H1 (cell line): ENCODE results near the gene TP73. TPM values are rescaled to one million over a fixed set of nuclear protein-coding genes. Genes with fewer than 3 reads are reported as not detected.

ENCODE experiments used
- CTCF ChIA-PET: fragments of 300-600 bp; sonication (Branson Sonifier 250); formaldehyde crosslinking; loops from one replicate; lab custom pipeline; 2021; ENCODE audit not compliant: partially characterized antibody; lab: Charles Lee
- POLR2A ChIA-PET: fragments of 300-600 bp; sonication (Branson Sonifier 250); formaldehyde crosslinking; loops from one replicate; lab custom pipeline; 2021; ENCODE audit warnings: inconsistent platforms; ENCODE audit not compliant: partially characterized antibody; lab: Charles Lee
- DNase-seq, 2 experiments: peaks; one replicate each; pipeline versions ENCODE4 v3.0.0 to v3.0.0-alpha.2; 2010 to 2022; ENCODE audit warnings: low spot score in 2 of 2, low read depth in 1 of 2, mixed read lengths in 1 of 2
- FAIRE-seq: peaks from 2 replicates; lab custom pipeline; 2011; peaks lifted over from hg19 to GRCh38; lab: Jason Lieb, UNC
- H2AFZ ChIP-seq: 2 replicates; pipeline ENCODE4 v1.8.1; 2012; ENCODE audit warnings: low read length, inconsistent platforms
- H2AK5ac ChIP-seq: 2 replicates; pipeline ENCODE4 v1.6.1; 2013; ENCODE audit warnings: low read depth, low read length
- H2BK120ac ChIP-seq: replicated peaks from 2 replicates; pipeline ENCODE3; 2013; ENCODE audit warnings: low read depth, low read length, inconsistent platforms
- H2BK12ac ChIP-seq: 2 replicates; pipeline ENCODE4 v1.6.1; 2013; ENCODE audit warnings: low read depth, low read length
- H2BK15ac ChIP-seq: 2 replicates; pipeline ENCODE4 v1.6.1; 2013; ENCODE audit warnings: low read length
- H2BK20ac ChIP-seq: 2 replicates; pipeline ENCODE4 v1.6.1; 2013; ENCODE audit warnings: low read length
- H2BK5ac ChIP-seq: 2 replicates; pipeline ENCODE4 v1.6.1; 2013; ENCODE audit warnings: low read depth, low read length
- H3K14ac ChIP-seq: 2 replicates; pipeline ENCODE4 v1.6.1; 2013; ENCODE audit warnings: inconsistent platforms; ENCODE audit not compliant: insufficient read length
- H3K18ac ChIP-seq: 2 replicates; pipeline ENCODE4 v1.6.1; 2013; ENCODE audit warnings: low read length; ENCODE audit errors: extremely low read depth
- H3K23ac ChIP-seq: 2 replicates; pipeline ENCODE4 v1.6.1; 2013; ENCODE audit warnings: inconsistent platforms; ENCODE audit not compliant: insufficient read length
- H3K23me2 ChIP-seq: 2 replicates; pipeline ENCODE4 v1.6.1; 2013; ENCODE audit warnings: low read depth, low read length
- H3K27ac ChIP-seq: 2 replicates; pipeline ENCODE4 v1.6.1; 2011; ENCODE audit warnings: low read depth, low read length, inconsistent platforms
- H3K27me3 ChIP-seq, 4 experiments: replicated peaks in 1 of 4; 1 replicate in 1 of 4; 2 replicates in 3 of 4; pipeline versions ENCODE4 v1.6.1 to v1.8.1; 2011 to 2013; ENCODE audit warnings: low read length in 3 of 4, mild to moderate bottlenecking in 3 of 4, inconsistent platforms in 2 of 4, mixed read lengths in 2 of 4, moderate library complexity in 1 of 4; ENCODE audit not compliant: control insufficient read depth in 3 of 4, insufficient read depth in 3 of 4; ENCODE audit errors: extremely low read depth in 1 of 4
- H3K36me3 ChIP-seq, 4 experiments: 2 replicates each; pipeline versions ENCODE4 v1.6.1 to v1.8.1; 2011 to 2013; ENCODE audit warnings: mild to moderate bottlenecking in 4 of 4, low read length in 3 of 4, moderate library complexity in 2 of 4, control low read depth in 1 of 4, inconsistent platforms in 1 of 4; ENCODE audit not compliant: insufficient read depth in 4 of 4, control insufficient read depth in 2 of 4
- H3K4ac ChIP-seq: replicated peaks from 2 replicates; pipeline ENCODE3; 2013; ENCODE audit warnings: low read length, low read depth, mixed read lengths, inconsistent platforms; ENCODE audit not compliant: insufficient read length
- H3K4me1 ChIP-seq, 4 experiments: replicated peaks in 1 of 4; 1 replicate in 1 of 4; 2 replicates in 3 of 4; pipeline versions ENCODE4 v1.6.1 to v1.8.1; 2011 to 2013; ENCODE audit warnings: low read length in 3 of 4, inconsistent platforms in 2 of 4, mixed read lengths in 1 of 4; ENCODE audit not compliant: insufficient read depth in 4 of 4, control insufficient read depth in 3 of 4
- H3K4me2 ChIP-seq, 2 experiments: 2 replicates each; pipeline versions ENCODE4 v1.6.1 to v1.8.1; 2011 to 2013; ENCODE audit warnings: low read depth in 2 of 2, low read length in 2 of 2, control low read depth in 1 of 2, inconsistent platforms in 1 of 2, mild to moderate bottlenecking in 1 of 2; ENCODE audit not compliant: insufficient read depth in 1 of 2
- H3K4me3 ChIP-seq, 4 experiments: fragments of 200-600, 300-600 bp in 1 of 4; sonication (generic), shearing (Covaris generic), sonication (Bioruptor Twin) in 1 of 4; 2 replicates each; pipeline versions ENCODE4 v1.5.1 to v1.8.1; 2011 to 2016; ENCODE audit warnings: low read length in 4 of 4, low read depth in 3 of 4, control low read depth in 2 of 4, inconsistent platforms in 2 of 4, mild to moderate bottlenecking in 2 of 4, mixed read lengths in 1 of 4, moderate library complexity in 1 of 4; ENCODE audit not compliant: insufficient read depth in 2 of 4; ENCODE audit errors: extremely low read depth in 1 of 4
- H3K56ac ChIP-seq: replicated peaks from 2 replicates; pipeline ENCODE3; 2013; ENCODE audit warnings: low read depth, mild to moderate bottlenecking, mixed read lengths, low read length, inconsistent platforms; ENCODE audit not compliant: insufficient read length
- H3K79me1 ChIP-seq: 2 replicates; pipeline ENCODE4 v1.6.1; 2013; ENCODE audit warnings: low read depth, low read length, control low read depth
- H3K79me2 ChIP-seq, 2 experiments: 2 replicates each; pipeline versions ENCODE4 v1.6.1 to v1.8.1; 2012 to 2013; ENCODE audit warnings: low read length in 2 of 2, mild to moderate bottlenecking in 2 of 2, inconsistent platforms in 1 of 2; ENCODE audit not compliant: insufficient read depth in 2 of 2, control insufficient read depth in 1 of 2
- H3K9ac ChIP-seq, 4 experiments: replicated peaks in 1 of 4; 1 replicate in 1 of 4; 2 replicates in 3 of 4; pipeline versions ENCODE4 v1.6.1 to v1.8.1; 2011 to 2013; ENCODE audit warnings: low read depth in 3 of 4, low read length in 3 of 4, control low read depth in 2 of 4, mild to moderate bottlenecking in 2 of 4, moderate library complexity in 2 of 4, inconsistent platforms in 1 of 4; ENCODE audit errors: extremely low read depth in 1 of 4
- H3K9me3 ChIP-seq, 2 experiments: 2 replicates each; pipeline versions ENCODE4 v1.6.1 to v1.8.1; 2012 to 2013; ENCODE audit warnings: mild to moderate bottlenecking in 2 of 2, moderate library complexity in 2 of 2, control low read depth in 1 of 2, inconsistent platforms in 1 of 2, low read depth in 1 of 2, low read length in 1 of 2, mixed read lengths in 1 of 2; ENCODE audit not compliant: insufficient read depth in 2 of 2
- H4K20me1 ChIP-seq, 2 experiments: replicated peaks in 1 of 2; 2 replicates each; pipeline versions ENCODE3 to v1.8.1; 2011 to 2013; ENCODE audit warnings: inconsistent platforms in 2 of 2, low read length in 2 of 2, mild to moderate bottlenecking in 1 of 2; ENCODE audit not compliant: insufficient read depth in 2 of 2, control insufficient read depth in 1 of 2
- H4K5ac ChIP-seq: 2 replicates; pipeline ENCODE4 v1.6.1; 2013; ENCODE audit warnings: low read length, low read depth, mixed read lengths, inconsistent platforms; ENCODE audit not compliant: insufficient read length
- H4K8ac ChIP-seq: 2 replicates; pipeline ENCODE4 v1.8.0; 2013; ENCODE audit warnings: mild to moderate bottlenecking, moderate library complexity, low read length, inconsistent platforms; ENCODE audit not compliant: insufficient read depth; ENCODE audit errors: extremely low read depth
- H4K91ac ChIP-seq: replicated peaks from 2 replicates; pipeline ENCODE3; 2013; ENCODE audit warnings: low read length, mixed read lengths, inconsistent platforms; ENCODE audit not compliant: insufficient read length
- EZH2 ChIP-seq: fragments of 200-600 bp; sonication (generic); IDR thresholded peaks from 2 replicates; pipeline ENCODE4 v1.7.1; 2012; ENCODE audit warnings: low read depth, mild to moderate bottlenecking, moderate library complexity, low read length, inconsistent platforms; ENCODE audit not compliant: severe bottlenecking
- NRF1 ChIP-seq: IDR thresholded peaks from 2 replicates; pipeline ENCODE4 v1.6.1; 2011; ENCODE audit warnings: mild to moderate bottlenecking, low read depth, low read length, improper control_type of control experiment
- WGBS, 2 experiments: shearing (Covaris generic) in 1 of 2; methylation state at CpG; one replicate each; pipeline versions ENCODE4 v1.1.6 to v1.1.7; 2013 to 2015; ENCODE audit warnings: low lambda C conversion rate in 2 of 2, mixed read lengths in 2 of 2, inconsistent platforms in 1 of 2, low coverage in 1 of 2, missing lambda C conversion rate in 1 of 2; ENCODE audit not compliant: insufficient replicate concordance in 2 of 2, insufficient coverage in 1 of 2, insufficient read length in 1 of 2; ENCODE audit errors: extremely low coverage in 1 of 2, missing lambda C conversion rate in 1 of 2; 5-methylcytosine and 5-hydroxymethylcytosine counted together
- polyA plus RNA-seq, 7 experiments: library from polyadenylated mRNA; depleted of rRNA in 3 of 7; stranded (reverse) in 5 of 7; unstranded in 2 of 7; fragments of >200 nt in 5 of 7; fragments of 200-250 nt in 2 of 7; gene quantifications; 1 replicate in 5 of 7; 2 replicates in 1 of 7; 4 replicates in 1 of 7; pipeline versions ENCODE4 v1.2.1 to v1.2.3, GENCODE V29; 2011 to 2013; ENCODE audit warnings: missing spikeins in 2 of 7, mixed read lengths in 2 of 7
- total RNA-seq: library from RNA; stranded (reverse); fragmentation: NEBNext Ultra II Directional; extraction: Animal tissue kit (Norgen Biotek cat#: 25700); gene quantifications from 2 replicates; pipeline ENCODE4 v1.2.1, GENCODE V29; 2021

TP73 gene
- total and polyA plus RNA-seq, 2 of the 8 experiments (the other 6 are each of a cell fraction or from before 2014, with no cell fraction given) = 2.6 to 3.1 TPM

DNA sequence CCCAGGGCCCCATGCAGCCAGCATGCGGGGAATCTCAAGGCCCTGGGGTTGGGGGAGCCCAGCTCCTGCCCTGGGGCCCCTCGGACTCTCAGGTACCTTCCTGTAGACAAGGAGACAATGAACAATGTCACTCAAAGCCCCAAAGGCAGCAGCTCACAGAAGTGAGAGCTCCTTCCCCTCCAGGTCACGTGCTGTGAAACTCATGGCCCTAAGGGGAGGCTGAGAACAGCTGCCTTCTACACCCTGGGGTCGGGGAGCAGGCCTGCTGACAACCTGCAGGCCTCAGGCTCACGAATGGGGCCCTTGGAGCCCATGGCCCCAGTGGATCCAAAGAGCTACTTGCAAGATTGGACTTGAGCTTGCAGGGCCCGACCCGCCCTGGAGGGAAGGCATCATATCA is 44.2 kb upstream of the TP73 start:
- Histone ChIP-seq H2BK120ac (no peak overlapping the region), H3K79me2 (peaks cover 0 to 14% of the 10 kb centered on the region in 2 experiments; a peak in 3 of 4 replicates), H3K27me3 (peaks cover 3 to 15% (median 12%) of the 10 kb centered on the region in 4 experiments), H3K79me1 (peaks cover 2% of the 10 kb centered on the region), H2AK5ac (no peak overlapping the region), H4K20me1 (peaks cover 0 to 10% of the 10 kb centered on the region in 2 experiments), H3K14ac (no peak overlapping the region), H4K8ac (no peak overlapping the region), H3K36me3 (no peaks in the 10 kb centered on the region; a peak in 1 of 8 replicates), H3K4me1 (peaks cover 0 to 28% (median 15%) of the 10 kb centered on the region in 4 experiments; a peak in 6 of 7 replicates), H3K56ac (no peak overlapping the region), H4K5ac (no peak overlapping the region), H2AFZ (no peak overlapping the region), H2BK5ac (no peak overlapping the region), H3K9me3 (no peaks in the 10 kb centered on the region; a peak in 1 of 4 replicates), H3K23ac (no peak overlapping the region), H2BK12ac (no peak overlapping the region), H2BK15ac (no peak overlapping the region), H3K23me2 (peaks cover 19% of the 10 kb centered on the region; the same call in 1 of the 2 replicates), H3K9ac (no peak overlapping the region), H3K4me2 (no peak overlapping the region), H3K27ac (no peak overlapping the region), H3K4me3 (no peak overlapping the region), H2BK20ac (no peak overlapping the region), H4K91ac (no peak overlapping the region), H3K18ac (no peak overlapping the region), H3K4ac (no peak overlapping the region)
- POLR2A ChIA-PET = interaction anchor here (1.9 kb wide), 1 partner anchor 10 kb away, joined by 8 read pairs; no protein-coding TSS in a partner anchor
- WGBS, 2 experiments = 90% methylated on average over 7 of the region's 7 CpGs; no CpG with 5 or more reads in 1 of the 2 experiments
- TF ChIP-seq NRF1 = no peak
- TF ChIP-seq EZH2 = no peak
- CTCF ChIA-PET = interaction anchor here (1.0 to 6.4 kb wide), 8 partner anchors 9 to 155 kb away, joined by 3 to 84 read pairs (median 4); no protein-coding TSS in a partner anchor
- DNase-seq = no peak
- no peak for FAIRE-seq
